ENCODE measurements around the gene RPS19BP1.
A peak's percentile ranks its signal among the peaks of the same experiment; 100 is the strongest.

The RPS19BP1 gene

DNA sequence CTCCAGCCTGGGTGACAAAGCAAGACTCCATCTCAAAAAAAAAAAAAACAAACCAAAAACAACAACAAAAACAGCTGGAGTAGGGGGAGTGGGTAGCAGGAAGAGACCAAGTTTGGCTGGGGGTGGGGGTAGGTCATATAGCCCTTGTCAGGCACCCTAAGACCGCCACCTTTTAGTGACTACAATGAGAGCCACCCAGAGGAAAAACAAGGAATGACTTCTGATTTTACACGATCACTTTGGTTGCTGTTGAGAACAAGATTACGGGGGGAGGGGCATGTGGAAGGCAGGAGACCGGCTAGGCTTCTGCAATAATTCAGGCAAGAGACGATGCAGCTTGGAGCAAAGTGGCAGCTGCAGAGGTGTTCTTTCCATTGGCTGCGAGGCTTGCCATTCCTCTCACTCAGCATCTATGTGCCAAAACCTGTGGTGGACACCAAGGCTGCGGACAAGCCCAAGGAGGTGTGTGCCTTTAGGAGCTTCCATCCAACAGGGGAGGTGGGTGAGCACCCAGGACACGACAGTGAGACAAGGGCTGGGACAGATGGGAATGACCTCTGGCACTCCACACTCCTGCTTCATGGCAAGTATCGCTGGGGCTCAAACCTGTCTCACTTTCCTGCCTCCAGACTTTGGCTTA lies 1.7 kb downstream of the RPS19BP1 start:
- DNase-seq = peak in 2 of 10 donors; percentile 17 to 41

DNA sequence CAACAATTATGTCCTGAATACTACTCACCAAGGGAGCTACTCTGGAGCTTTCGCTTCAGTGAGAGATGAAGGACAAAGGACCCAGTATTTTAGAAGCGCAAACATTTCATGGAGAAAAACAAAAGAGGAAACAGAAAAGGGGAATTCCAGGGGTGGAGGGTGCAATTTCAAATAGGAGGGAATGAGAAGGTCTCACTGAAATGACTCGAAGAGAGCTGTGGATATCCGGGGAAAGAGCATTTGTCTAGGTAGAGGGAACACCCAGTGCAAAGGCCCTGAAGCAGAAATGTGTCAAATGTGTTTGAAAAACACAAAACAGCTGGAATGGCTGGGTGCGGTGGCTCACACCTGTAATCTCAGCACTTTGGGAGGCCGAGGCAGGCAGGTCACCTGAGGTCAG lies 2.4 kb downstream of the RPS19BP1 start:
- intact Hi-C loops (cut with DNase I) = loop anchor here (5.0 kb wide), 1 partner anchor 817 kb away; the partner anchor contains the start of gene ADSL
- no peak for DNase-seq

More for the DNA sequence above, 1.7 kb downstream of the RPS19BP1 start:
- intact Hi-C loops (cut with DNase I) = loop anchor here (5.0 kb wide), 1 partner anchor 816 kb away; the partner anchor contains the start of gene ADSL

- intact Hi-C loops (cut with DNase I) = loop anchor here (2.0 to 5.0 kb wide), 3 partner anchors 37 to 357 kb away; no protein-coding TSS in a partner anchor
- DNase-seq = no peak
Observed at GRCh38 chr22:39529487-39529851, 3.1 kb downstream of the RPS19BP1 start.

GRCh38 chr22:39528681-39529486 lies 3.7 kb downstream of the RPS19BP1 start:
- intact Hi-C loops (cut with DNase I) = loop anchor here (2.0 to 5.0 kb wide), 3 partner anchors 37 to 357 kb away; no protein-coding TSS in a partner anchor
- DNase-seq = peak; percentile 88 to 99 (median 94)

GRCh38 chr22:39528080-39528661 lies 4.4 kb downstream of the RPS19BP1 start:
- intact Hi-C loops (cut with DNase I) = loop anchor here (2.0 to 5.0 kb wide), 3 partner anchors 36 to 356 kb away; no protein-coding TSS in a partner anchor
- peak in 3 of 10 donors; percentile 64 to 73 (median 69) for DNase-seq

GRCh38 chr22:39527481-39527961 lies 5.0 kb downstream of the RPS19BP1 start:
- DNase-seq = peak in 2 of 10 donors; percentile 39 to 54
- intact Hi-C loops (cut with DNase I) = loop anchor here (5.0 kb wide), 2 partner anchors 35 to 355 kb away; no protein-coding TSS in a partner anchor

GRCh38 chr22:39526736-39527171 lies 5.8 kb downstream of the RPS19BP1 start:
- peak in 3 of 10 donors; percentile 49 to 68 (median 57) for DNase-seq
- intact Hi-C loops (cut with DNase I) = loop anchor here (5.0 kb wide), 2 partner anchors 34 to 354 kb away; no protein-coding TSS in a partner anchor

DNA sequence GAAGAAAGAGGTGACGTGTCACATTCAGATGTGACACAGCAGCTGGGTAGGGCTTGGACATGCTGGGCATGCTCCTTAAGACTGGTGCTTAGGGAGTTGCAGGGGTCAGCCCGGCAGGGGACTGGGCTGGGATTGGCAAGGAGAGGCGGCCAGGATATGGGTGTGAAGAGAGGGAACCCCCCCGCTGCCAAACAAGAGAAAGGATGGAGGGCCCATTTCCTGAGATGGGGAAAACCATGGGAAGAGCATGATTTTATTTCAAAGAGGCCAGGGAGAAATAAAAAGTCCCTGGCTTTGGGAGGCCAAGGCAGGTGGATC lies 6.9 kb downstream of the RPS19BP1 start:
- intact Hi-C loops (cut with DNase I) = loop anchor here (5.0 kb wide), 2 partner anchors 33 to 353 kb away; no protein-coding TSS in a partner anchor

DNA sequence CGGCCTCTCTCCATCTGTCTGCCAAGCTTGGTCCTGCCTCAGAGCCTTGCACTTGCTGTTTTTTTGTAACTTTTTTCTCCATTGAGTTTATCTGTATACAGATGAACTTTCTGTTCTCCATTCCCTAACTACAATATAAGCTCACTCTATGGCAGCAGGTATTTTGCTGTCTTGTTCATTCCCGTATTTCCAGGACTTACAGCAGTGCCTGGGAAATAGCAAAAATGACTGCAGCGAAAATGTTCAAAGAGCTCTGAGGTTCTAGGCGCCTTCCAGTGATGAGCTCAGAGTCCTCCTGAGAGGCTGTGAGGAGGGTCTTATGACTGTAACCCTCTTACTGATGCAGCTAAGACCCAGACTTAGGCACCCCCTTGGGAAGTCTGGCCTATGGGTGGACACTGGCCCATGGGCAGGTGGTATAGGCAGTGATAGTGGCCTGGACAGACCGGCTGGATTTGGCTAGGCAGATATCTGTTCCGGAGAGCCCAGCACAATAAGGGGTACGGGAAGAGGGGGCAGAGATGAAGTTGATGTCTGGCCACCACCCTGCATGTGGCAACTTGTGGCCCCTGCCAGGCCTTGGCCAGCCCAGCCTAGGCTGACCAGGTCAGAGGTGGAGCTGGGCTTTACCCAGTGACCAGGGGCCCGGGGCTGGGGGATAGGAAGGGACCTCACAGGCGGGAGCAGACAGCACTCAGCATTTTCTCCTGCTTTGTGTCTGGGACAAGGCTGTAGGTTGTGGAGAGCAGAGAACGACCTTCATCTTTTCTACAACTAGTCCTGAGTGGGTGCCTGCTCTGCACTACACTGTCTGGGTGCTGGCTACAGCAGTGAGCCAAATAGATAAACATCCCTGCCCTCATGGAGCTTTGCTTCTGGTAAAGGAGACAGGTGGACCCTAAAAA lies 7.5 kb downstream of the RPS19BP1 start:
- DNase-seq = peak in 2 of 10 donors; percentile 39 to 52
- intact Hi-C loops (cut with DNase I) = loop anchor here (5.0 kb wide), 3 partner anchors 33 to 373 kb away; partner anchors contain the start of gene CBX7

More for the DNA sequence above, 6.9 kb downstream of the RPS19BP1 start:
- DNase-seq = peak in 2 of 10 donors; percentile 10 to 67

GRCh38 chr22:39524089-39524752 lies 8.3 kb downstream of the RPS19BP1 start:
- peak in 3 of 10 donors; percentile 53 to 63 (median 61) for DNase-seq
- intact Hi-C loops (cut with DNase I) = loop anchor here (5.0 kb wide), 1 partner anchor 372 kb away; the partner anchor contains the start of gene CBX7

GRCh38 chr22:39522567-39523300 lies 9.8 kb downstream of the RPS19BP1 start:
- peak in 8 of 10 donors; percentile 33 to 92 (median 61) for DNase-seq
- intact Hi-C loops (cut with DNase I) = loop anchor here (5.0 kb wide), 1 partner anchor 370 kb away; the partner anchor contains the start of gene CBX7

GRCh38 chr22:39522091-39522490 lies 10.5 kb downstream of the RPS19BP1 start:
- intact Hi-C loops (cut with DNase I) = loop anchor here (5.0 kb wide), 1 partner anchor 370 kb away; the partner anchor contains the start of gene CBX7
- DNase-seq = peak in 1 of 10 donors; percentile 8

GRCh38 chr22:39521106-39521885 lies 11.3 kb downstream of the RPS19BP1 start:
- peak in 2 of 10 donors; percentile 20 to 43 for DNase-seq
- intact Hi-C loops (cut with DNase I) = loop anchor here (5.0 kb wide), 1 partner anchor 369 kb away; the partner anchor contains the start of gene CBX7

DNA sequence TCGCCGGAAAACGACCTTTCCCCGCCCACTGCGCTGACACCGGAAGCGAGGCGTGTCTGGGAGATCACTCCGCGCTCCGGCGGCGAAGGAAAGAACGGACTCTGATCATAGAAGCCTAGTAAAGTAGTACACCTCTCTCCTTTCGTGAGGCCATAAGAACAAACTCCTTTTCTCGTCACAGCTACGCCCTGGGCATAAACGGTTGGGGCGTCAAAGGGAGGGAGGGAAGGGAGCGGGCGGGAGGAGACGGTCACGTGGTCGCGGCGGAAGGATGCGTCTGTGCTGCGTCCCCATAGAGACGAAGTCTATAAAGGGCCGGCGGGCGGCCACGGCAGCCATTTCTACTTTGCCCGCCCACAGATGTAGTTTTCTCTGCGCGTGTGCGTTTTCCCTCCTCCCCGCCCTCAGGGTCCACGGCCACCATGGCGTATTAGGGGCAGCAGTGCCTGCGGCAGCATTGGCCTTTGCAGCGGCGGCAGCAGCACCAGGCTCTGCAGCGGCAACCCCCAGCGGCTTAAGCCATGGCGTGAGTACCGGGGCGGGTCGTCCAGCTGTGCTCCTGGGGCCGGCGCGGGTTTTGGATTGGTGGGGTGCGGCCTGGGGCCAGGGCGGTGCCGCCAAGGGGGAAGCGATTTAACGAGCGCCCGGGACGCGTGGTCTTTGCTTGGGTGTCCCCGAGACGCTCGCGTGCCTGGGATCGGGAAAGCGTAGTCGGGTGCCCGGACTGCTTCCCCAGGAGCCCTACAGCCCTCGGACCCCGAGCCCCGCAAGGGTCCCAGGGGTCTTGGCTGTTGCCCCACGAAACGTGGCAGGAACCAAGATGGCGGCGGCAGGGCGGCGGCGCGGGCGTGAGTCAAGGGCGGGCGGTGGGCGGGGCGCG lies 12.1 kb downstream of the RPS19BP1 start, which contains the start of gene ATF4:
Gene ATF4, plus strand, starts transcription at position 337 of the 880 bp plus-strand sequence. CDS start 884 bp downstream, outside the sequence.
- DNase-seq = peak; percentile 86 to 98 (median 92)
- intact Hi-C loops (cut with DNase I) = loop anchor here (5.0 kb wide), 1 partner anchor 368 kb away; the partner anchor contains the start of gene CBX7

DNA sequence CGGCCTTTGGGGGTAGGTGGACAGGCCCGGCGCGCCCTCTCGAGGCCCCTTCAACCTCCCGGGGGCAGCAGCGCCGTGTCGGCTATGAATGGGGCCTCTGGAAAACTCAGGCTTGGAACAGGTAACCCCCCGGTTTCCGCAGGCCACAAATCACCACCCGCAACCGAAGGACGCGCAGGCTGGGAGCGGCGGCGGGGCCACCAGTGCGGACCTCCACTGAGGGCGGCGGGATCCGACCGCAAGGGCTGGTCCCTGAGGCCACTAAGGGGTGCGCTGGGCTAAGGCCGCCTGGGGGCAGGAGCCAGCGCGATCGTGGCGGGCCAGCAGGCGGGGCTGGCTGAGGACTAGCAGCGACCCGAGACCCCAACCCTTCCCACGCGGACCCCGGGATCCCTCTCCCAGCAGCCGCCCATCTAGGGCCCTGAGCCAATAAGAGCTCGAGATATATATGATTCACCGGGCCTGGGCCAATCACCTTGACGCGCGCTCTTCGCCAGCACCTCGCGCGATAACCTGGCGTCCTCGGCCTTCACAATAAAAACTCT lies 12.8 kb downstream of the RPS19BP1 start:
- intact Hi-C loops (cut with DNase I) = loop anchor here (5.0 kb wide), 1 partner anchor 367 kb away; the partner anchor contains the start of gene CBX7
- peak; percentile 51 to 98 (median 90) for DNase-seq
